SU-DHL-6 (cell line): ENCODE data around the gene PHTF2.

Source experiments
- CTCF ChIP-seq: fragments of 200-600 bp; sonication (generic); IDR thresholded peaks from one replicate; pipeline ENCODE4 v1.5.1; 2017; ENCODE audit warnings: antibody characterized with exemption, mild to moderate bottlenecking, low read length, moderate library complexity; ENCODE audit not compliant: insufficient read depth, poor library complexity, severe bottlenecking
- EZH2phosphoT487 ChIP-seq: fragments of 200-600 bp; sonication (generic), shearing (Covaris generic); conservative IDR thresholded peaks from 2 replicates; pipeline ENCODE4 v1.6.1; 2018; ENCODE audit warnings: mild to moderate bottlenecking, antibody characterized with exemption, low read length, moderate library complexity, mixed read lengths

- TF ChIP-seq EZH2phosphoT487 (no peak), CTCF (no peak)
These were observed 13.7 kb downstream of the PHTF2 start for GRCh38 chr7:77812290-77812685.
